ENCODE data around the gene UQCR10.

GRCh38 chr22:29758959-29759358 is 8.2 kb upstream of the UQCR10 start:
- TF ChIP-seq, protein P1, sequence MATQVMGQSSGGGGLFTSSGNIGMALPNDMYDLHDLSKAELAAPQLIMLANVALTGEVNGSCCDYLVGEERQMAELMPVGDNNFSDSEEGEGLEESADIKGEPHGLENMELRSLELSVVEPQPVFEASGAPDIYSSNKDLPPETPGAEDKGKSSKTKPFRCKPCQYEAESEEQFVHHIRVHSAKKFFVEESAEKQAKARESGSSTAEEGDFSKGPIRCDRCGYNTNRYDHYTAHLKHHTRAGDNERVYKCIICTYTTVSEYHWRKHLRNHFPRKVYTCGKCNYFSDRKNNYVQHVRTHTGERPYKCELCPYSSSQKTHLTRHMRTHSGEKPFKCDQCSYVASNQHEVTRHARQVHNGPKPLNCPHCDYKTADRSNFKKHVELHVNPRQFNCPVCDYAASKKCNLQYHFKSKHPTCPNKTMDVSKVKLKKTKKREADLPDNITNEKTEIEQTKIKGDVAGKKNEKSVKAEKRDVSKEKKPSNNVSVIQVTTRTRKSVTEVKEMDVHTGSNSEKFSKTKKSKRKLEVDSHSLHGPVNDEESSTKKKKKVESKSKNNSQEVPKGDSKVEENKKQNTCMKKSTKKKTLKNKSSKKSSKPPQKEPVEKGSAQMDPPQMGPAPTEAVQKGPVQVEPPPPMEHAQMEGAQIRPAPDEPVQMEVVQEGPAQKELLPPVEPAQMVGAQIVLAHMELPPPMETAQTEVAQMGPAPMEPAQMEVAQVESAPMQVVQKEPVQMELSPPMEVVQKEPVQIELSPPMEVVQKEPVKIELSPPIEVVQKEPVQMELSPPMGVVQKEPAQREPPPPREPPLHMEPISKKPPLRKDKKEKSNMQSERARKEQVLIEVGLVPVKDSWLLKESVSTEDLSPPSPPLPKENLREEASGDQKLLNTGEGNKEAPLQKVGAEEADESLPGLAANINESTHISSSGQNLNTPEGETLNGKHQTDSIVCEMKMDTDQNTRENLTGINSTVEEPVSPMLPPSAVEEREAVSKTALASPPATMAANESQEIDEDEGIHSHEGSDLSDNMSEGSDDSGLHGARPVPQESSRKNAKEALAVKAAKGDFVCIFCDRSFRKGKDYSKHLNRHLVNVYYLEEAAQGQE (IDR thresholded peaks at IDR 0.05; ENCODE audit: insufficient read depth in 1 of 2, low read depth in 2 of 2, low read length in 1 of 2): no peak
- TF ChIP-seq, protein P2, sequence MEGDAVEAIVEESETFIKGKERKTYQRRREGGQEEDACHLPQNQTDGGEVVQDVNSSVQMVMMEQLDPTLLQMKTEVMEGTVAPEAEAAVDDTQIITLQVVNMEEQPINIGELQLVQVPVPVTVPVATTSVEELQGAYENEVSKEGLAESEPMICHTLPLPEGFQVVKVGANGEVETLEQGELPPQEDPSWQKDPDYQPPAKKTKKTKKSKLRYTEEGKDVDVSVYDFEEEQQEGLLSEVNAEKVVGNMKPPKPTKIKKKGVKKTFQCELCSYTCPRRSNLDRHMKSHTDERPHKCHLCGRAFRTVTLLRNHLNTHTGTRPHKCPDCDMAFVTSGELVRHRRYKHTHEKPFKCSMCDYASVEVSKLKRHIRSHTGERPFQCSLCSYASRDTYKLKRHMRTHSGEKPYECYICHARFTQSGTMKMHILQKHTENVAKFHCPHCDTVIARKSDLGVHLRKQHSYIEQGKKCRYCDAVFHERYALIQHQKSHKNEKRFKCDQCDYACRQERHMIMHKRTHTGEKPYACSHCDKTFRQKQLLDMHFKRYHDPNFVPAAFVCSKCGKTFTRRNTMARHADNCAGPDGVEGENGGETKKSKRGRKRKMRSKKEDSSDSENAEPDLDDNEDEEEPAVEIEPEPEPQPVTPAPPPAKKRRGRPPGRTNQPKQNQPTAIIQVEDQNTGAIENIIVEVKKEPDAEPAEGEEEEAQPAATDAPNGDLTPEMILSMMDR (IDR thresholded peaks at IDR 0.05): no peak
- no peak for TF ChIP-seq POLR2AphosphoS5 (IDR thresholded peaks at IDR 0.05; ENCODE audit: low read depth, low read length)
- TF ChIP-seq TCF7L2 (IDR thresholded peaks at IDR 0.05; ENCODE audit: low read depth, low read length): no peak

All from Panc1 (cell line).